H1 (cell line): ENCODE measurements around the gene GGA2. TPM values are rescaled to one million over a fixed set of nuclear protein-coding genes. Genes with fewer than 3 reads are reported as not detected.

Experiments used
- CBX8 ChIP-seq: fragments of 300-800, 300-1000 bp; sonication (generic); IDR thresholded peaks from 2 replicates; pipeline ENCODE4 v1.7.1; 2016; ENCODE audit warnings: low read depth, low read length, borderline replicate concordance
- HDAC2 ChIP-seq, 2 experiments: fragments of 300-600 bp in 1 of 2; sonication (generic) in 1 of 2; IDR thresholded peaks; 2 replicates each; pipeline ENCODE4 v1.6.1; 2011 to 2012; ENCODE audit warnings: low read depth in 2 of 2, low read length in 2 of 2, mild to moderate bottlenecking in 2 of 2, moderate library complexity in 2 of 2, borderline replicate concordance in 1 of 2, inconsistent platforms in 1 of 2
- RAD21 ChIP-seq, 2 experiments: IDR thresholded peaks in 1 of 2; conservative IDR thresholded peaks in 1 of 2; 2 replicates each; pipeline ENCODE4 v1.6.1; 2011; ENCODE audit warnings: low read depth in 2 of 2, low read length in 2 of 2, improper control_type of control experiment in 1 of 2, inconsistent platforms in 1 of 2, mild to moderate bottlenecking in 1 of 2, moderate library complexity in 1 of 2
- SIX5 ChIP-seq: IDR thresholded peaks from 2 replicates; pipeline ENCODE4 v1.6.1; 2011; ENCODE audit warnings: mild to moderate bottlenecking, low read depth, low read length
- polyA plus RNA-seq, 7 experiments: library from polyadenylated mRNA; depleted of rRNA in 3 of 7; stranded (reverse) in 5 of 7; unstranded in 2 of 7; fragments of >200 nt in 5 of 7; fragments of 200-250 nt in 2 of 7; gene quantifications; 1 replicate in 5 of 7; 2 replicates in 1 of 7; 4 replicates in 1 of 7; pipeline versions ENCODE4 v1.2.1 to v1.2.3, GENCODE V29; 2011 to 2013; ENCODE audit warnings: missing spikeins in 2 of 7, mixed read lengths in 2 of 7
- total RNA-seq: library from RNA; stranded (reverse); fragmentation: NEBNext Ultra II Directional; extraction: Animal tissue kit (Norgen Biotek cat#: 25700); gene quantifications from 2 replicates; pipeline ENCODE4 v1.2.1, GENCODE V29; 2021
- TF ChIP-seq, protein P1 (sequence below), 3 experiments: IDR thresholded peaks; 1 replicate in 2 of 3; 2 replicates in 1 of 3; pipeline versions ENCODE4 v1.5.1 to v1.6.1; 2011; ENCODE audit warnings: low read length in 3 of 3, mild to moderate bottlenecking in 3 of 3, inconsistent platforms in 2 of 3, low read depth in 1 of 3, moderate library complexity in 1 of 3; ENCODE audit not compliant: insufficient read depth in 1 of 3; ENCODE audit errors: control extremely low read depth in 1 of 3
- TF ChIP-seq, protein P2 (sequence below): IDR thresholded peaks from 2 replicates; pipeline ENCODE4 v1.6.1; 2012; ENCODE audit warnings: inconsistent platforms

The GGA2 gene
- total and polyA plus RNA-seq, 2 of the 8 experiments (the other 6 are each of a cell fraction or from before 2014, with no cell fraction given), result 65.8 to 114 TPM

GRCh38 chr16:23518435-23518891 is 8.2 kb upstream of the GGA2 start (continued):
- TF ChIP-seq HDAC2 (IDR thresholded peaks at IDR 0.05; ENCODE audit: borderline replicate concordance in 1 of 2, low read depth in 2 of 2, low read length in 2 of 2) (no peak), CBX8 (no peak), SIX5 (no peak), RAD21 (IDR thresholded peaks at IDR 0.05 in 1 of 2, conservative IDR thresholded peaks at IDR 0.05 in 1 of 2; ENCODE audit: low read depth in 2 of 2, low read length in 2 of 2) (no peak)
- TF ChIP-seq, protein P1, sequence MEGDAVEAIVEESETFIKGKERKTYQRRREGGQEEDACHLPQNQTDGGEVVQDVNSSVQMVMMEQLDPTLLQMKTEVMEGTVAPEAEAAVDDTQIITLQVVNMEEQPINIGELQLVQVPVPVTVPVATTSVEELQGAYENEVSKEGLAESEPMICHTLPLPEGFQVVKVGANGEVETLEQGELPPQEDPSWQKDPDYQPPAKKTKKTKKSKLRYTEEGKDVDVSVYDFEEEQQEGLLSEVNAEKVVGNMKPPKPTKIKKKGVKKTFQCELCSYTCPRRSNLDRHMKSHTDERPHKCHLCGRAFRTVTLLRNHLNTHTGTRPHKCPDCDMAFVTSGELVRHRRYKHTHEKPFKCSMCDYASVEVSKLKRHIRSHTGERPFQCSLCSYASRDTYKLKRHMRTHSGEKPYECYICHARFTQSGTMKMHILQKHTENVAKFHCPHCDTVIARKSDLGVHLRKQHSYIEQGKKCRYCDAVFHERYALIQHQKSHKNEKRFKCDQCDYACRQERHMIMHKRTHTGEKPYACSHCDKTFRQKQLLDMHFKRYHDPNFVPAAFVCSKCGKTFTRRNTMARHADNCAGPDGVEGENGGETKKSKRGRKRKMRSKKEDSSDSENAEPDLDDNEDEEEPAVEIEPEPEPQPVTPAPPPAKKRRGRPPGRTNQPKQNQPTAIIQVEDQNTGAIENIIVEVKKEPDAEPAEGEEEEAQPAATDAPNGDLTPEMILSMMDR (IDR thresholded peaks at IDR 0.05; ENCODE audit: control extremely low read depth in 1 of 3, insufficient read depth in 1 of 3, low read depth in 1 of 3, low read length in 3 of 3), result no peak
- TF ChIP-seq, protein P2, sequence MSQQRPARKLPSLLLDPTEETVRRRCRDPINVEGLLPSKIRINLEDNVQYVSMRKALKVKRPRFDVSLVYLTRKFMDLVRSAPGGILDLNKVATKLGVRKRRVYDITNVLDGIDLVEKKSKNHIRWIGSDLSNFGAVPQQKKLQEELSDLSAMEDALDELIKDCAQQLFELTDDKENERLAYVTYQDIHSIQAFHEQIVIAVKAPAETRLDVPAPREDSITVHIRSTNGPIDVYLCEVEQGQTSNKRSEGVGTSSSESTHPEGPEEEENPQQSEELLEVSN, result no peak
